EL (cell line): ENCODE measurements around the gene NMRAL1.

Experiments
- DNase-seq: peaks from one replicate; pipeline ENCODE4 v3.0.0-alpha.2; 2016

NMRAL1 gene

DNA sequence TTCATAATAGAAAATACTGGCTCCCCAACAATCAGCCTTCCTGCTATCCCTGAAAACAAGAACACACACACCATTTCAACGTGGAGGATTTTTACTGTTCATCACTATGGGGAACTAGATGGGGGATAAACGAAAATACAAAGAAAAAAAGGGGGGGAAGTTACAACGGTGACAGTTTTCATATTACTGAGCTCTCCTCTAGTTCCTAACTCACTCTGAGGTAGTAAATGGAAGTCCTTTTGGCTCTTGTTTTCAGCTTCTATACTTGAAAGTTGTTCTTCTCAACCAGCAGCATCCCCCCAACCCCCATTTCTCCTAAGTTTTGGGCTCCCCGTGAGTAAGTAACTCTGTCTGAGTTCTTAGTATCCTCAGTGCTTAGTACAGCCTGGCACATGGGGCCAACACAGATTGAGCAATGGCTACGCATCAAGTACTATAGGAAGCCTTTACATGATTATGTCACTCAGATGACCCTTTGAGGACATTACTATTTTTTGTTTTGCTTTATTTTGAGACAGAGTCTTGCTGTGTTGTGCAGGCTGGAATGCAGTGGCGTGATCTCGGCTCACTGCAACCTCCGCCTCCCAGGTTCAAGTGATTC, 53.8 kb downstream of the NMRAL1 start:
- DNase-seq, result no peak

DNA sequence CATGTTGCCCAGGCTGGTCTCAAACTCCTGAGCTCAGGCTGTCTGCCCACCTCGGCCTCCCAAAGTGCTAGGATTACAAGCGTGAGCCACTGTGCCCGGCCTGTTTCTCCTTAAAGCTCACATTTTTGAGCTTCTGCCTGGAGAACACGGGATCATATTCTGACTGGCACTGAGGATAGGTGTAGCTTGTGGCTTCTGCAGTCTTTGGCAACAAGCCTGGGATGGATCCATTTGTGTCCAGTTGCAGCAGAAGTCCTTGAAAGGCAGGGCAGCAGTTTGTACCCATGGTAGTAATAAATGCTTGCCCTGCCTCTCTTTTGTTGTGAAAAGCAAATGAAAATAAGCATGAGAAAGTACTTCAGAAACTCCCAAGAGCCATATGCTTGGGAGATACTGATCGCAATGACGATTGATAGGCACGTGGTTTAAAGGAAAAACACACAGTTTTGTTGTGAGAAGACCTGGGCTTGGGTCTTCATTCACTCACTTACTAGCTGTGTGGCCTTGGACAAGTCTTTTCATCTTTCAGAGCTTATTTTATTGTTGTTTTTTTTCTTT, 54.9 kb downstream of the NMRAL1 start:
- no peak for DNase-seq

DNA sequence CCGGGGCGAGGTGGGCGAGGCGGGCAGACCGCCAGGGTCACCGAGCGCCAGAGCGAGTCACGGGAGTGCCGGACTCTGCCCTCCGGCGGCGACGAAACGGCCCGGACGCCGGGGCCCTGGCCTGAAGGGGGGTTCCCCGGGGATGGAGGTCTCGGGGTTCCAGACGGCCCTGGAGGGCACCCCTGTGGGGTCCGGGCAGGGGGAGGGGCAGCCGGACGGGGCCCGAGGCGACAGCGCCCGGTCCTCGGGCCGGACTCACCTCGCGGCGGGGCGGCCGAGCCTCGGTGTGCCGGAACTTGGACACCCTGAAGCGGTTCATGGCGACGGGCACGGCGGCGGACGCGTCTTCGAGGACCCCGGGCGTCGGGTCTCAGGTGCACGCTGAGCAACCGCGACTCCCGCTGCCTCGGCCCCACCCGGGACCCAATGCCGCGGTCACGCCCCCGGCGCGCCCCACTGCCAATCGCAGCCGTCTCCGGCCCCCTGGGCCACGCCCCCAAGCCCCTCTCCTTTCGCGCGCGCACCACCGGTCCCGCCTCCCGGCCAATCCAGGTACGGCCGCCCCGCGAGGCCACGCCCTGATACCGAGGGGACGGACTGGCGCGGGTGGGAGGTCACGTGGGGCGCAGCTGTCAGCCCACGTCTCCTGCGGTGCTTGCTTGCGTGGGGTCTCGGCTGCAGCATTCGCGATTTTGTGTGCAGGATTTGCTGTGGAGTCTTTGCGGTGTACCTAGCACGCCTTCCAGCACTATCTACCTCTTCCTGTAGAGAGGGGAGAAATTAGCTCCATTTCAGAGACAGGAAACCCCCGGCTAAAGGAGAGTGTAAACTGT, 58.0 kb downstream of the NMRAL1 start, which contains the start of gene CORO7:
Gene CORO7, minus strand, starts transcription at position 397 of the 833 bp plus-strand sequence. Its CDS starts 78 bp downstream, at position 319.
- peak; percentile 90 for DNase-seq

DNA sequence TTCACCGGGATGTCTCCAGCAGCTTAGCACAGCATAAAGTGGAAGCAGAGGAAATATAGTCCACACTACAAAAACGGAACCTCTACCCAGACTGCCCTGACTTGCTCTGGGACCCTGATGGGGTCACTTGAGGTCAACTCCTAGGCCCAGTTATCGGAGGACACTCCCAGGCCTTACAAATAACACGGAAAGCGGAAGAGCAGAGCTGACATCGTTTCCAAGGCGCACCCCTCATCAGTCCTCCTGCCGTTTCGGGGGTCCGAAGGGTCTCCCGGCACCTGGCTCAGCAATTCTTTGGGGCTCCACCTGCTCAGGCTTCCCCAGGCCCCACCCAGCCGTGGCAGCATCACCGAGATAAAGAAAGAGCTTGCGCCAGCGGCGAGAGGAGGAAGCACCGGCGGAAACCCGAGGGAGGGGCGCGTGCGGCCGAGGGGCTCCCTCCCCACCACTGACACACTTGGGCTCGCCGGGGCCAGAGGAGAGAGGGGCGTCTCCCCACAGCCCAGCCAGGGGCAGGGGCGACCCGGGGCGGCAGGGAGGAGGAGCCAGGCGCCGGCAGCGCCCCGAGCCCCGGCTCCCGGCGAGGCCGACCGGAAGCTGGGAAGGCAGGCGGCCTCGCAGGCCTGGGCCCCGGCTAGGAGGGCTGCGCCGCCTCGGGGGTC, 58.8 kb downstream of the NMRAL1 start:
- DNase-seq, result peak; percentile 23

DNA sequence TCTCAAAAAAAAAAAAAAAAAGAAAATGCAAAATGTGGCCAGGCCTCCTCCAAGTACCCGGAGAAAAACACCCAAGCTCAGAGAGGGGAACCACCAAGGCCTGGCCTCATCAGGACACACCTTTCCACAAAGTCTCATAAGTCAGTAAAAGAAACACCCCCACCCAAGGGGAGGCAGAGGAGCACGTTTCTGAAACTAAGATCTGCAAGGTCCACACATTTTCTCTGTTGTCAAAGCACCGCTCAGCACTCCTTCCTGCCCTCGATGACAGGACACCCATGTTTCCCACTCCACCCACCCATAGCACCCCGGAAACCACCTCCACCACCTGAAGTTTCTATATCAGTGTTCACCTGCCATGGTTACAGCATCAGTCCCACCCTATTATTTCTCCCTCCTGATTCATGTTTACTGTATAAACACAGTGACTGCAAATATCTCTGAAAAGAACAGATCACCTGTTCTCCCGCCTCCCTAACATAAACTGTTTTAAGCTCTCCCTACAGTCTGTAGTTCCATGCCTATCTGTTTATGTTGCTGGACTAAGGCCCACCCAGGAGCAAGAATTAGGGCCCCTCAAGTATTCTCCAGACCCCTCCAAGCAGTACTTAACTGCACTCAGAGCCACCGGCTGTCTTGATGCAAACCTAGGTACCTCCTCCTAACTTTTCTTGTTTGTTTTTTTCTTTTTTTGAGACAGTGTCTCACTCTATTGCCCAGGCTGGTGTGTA, 60.1 kb downstream of the NMRAL1 start:
- no peak for DNase-seq

DNA sequence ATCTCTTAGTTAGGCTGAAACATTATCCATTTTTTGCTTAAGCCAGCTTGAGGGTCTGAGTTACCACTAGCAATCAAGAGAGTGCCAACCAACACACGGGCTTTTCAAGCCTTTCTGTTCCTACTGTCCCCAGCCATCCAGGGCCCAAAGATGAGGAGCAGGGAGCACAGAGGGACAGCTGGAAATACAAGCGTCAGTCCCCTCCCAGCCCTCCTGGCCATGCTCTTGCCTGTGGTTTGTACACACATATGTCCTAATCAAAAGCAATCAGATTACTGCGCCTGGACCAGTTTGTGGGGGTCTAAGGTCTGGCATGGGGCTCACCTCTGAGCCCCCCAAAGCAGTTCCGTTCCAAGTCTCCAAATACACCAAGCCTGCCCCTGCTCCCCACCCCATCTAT, 61.6 kb downstream of the NMRAL1 start:
- DNase-seq, result no peak

DNA sequence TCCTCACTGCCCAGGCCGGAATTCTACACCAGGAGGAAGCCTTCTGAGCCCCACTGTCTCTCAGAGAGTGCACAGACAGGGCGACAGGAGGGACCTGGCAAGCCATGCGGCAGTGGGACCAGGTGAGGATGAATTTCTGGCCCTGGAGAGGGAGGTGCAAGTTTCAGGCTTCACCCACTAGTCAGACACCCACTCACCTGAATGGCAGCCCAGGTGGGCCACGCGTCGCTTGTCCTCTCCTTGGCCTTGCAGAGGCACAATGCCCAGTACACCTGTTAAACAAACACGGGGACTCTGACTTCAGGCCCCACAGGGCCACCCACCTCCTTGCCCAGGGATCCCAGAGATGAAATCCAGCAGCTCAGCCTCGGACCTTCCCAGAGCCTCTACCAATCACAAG, 62.3 kb downstream of the NMRAL1 start:
- no peak for DNase-seq
